H1 (cell line): Measurements from ENCODE around the gene PHF14. TPM values are rescaled to one million over a fixed set of nuclear protein-coding genes. Genes with fewer than 3 reads are reported as not detected.

Experiments
- CTCF ChIA-PET: fragments of 300-600 bp; sonication (Branson Sonifier 250); formaldehyde crosslinking; loops from one replicate; lab custom pipeline; 2021; ENCODE audit not compliant: partially characterized antibody; lab: Charles Lee
- POLR2A ChIA-PET: fragments of 300-600 bp; sonication (Branson Sonifier 250); formaldehyde crosslinking; loops from one replicate; lab custom pipeline; 2021; ENCODE audit warnings: inconsistent platforms; ENCODE audit not compliant: partially characterized antibody; lab: Charles Lee
- DNase-seq, 2 experiments: peaks; one replicate each; pipeline versions ENCODE4 v3.0.0 to v3.0.0-alpha.2; 2010 to 2022; ENCODE audit warnings: low spot score in 2 of 2, low read depth in 1 of 2, mixed read lengths in 1 of 2
- FAIRE-seq: peaks from 2 replicates; lab custom pipeline; 2011; peaks lifted over from hg19 to GRCh38; lab: Jason Lieb, UNC
- H2AFZ ChIP-seq: 2 replicates; pipeline ENCODE4 v1.8.1; 2012; ENCODE audit warnings: low read length, inconsistent platforms
- H2AK5ac ChIP-seq: 2 replicates; pipeline ENCODE4 v1.6.1; 2013; ENCODE audit warnings: low read depth, low read length
- H2BK120ac ChIP-seq: replicated peaks from 2 replicates; pipeline ENCODE3; 2013; ENCODE audit warnings: low read depth, low read length, inconsistent platforms
- H2BK12ac ChIP-seq: 2 replicates; pipeline ENCODE4 v1.6.1; 2013; ENCODE audit warnings: low read depth, low read length
- H2BK15ac ChIP-seq: 2 replicates; pipeline ENCODE4 v1.6.1; 2013; ENCODE audit warnings: low read length
- H2BK20ac ChIP-seq: 2 replicates; pipeline ENCODE4 v1.6.1; 2013; ENCODE audit warnings: low read length
- H2BK5ac ChIP-seq: 2 replicates; pipeline ENCODE4 v1.6.1; 2013; ENCODE audit warnings: low read depth, low read length
- H3K14ac ChIP-seq: 2 replicates; pipeline ENCODE4 v1.6.1; 2013; ENCODE audit warnings: inconsistent platforms; ENCODE audit not compliant: insufficient read length
- H3K18ac ChIP-seq: 2 replicates; pipeline ENCODE4 v1.6.1; 2013; ENCODE audit warnings: low read length; ENCODE audit errors: extremely low read depth
- H3K23ac ChIP-seq: 2 replicates; pipeline ENCODE4 v1.6.1; 2013; ENCODE audit warnings: inconsistent platforms; ENCODE audit not compliant: insufficient read length
- H3K23me2 ChIP-seq: 2 replicates; pipeline ENCODE4 v1.6.1; 2013; ENCODE audit warnings: low read depth, low read length
- H3K27ac ChIP-seq: 2 replicates; pipeline ENCODE4 v1.6.1; 2011; ENCODE audit warnings: low read depth, low read length, inconsistent platforms
- H3K27me3 ChIP-seq, 4 experiments: replicated peaks in 1 of 4; 1 replicate in 1 of 4; 2 replicates in 3 of 4; pipeline versions ENCODE4 v1.6.1 to v1.8.1; 2011 to 2013; ENCODE audit warnings: low read length in 3 of 4, mild to moderate bottlenecking in 3 of 4, inconsistent platforms in 2 of 4, mixed read lengths in 2 of 4, moderate library complexity in 1 of 4; ENCODE audit not compliant: control insufficient read depth in 3 of 4, insufficient read depth in 3 of 4; ENCODE audit errors: extremely low read depth in 1 of 4
- H3K36me3 ChIP-seq, 4 experiments: 2 replicates each; pipeline versions ENCODE4 v1.6.1 to v1.8.1; 2011 to 2013; ENCODE audit warnings: mild to moderate bottlenecking in 4 of 4, low read length in 3 of 4, moderate library complexity in 2 of 4, control low read depth in 1 of 4, inconsistent platforms in 1 of 4; ENCODE audit not compliant: insufficient read depth in 4 of 4, control insufficient read depth in 2 of 4
- H3K4ac ChIP-seq: replicated peaks from 2 replicates; pipeline ENCODE3; 2013; ENCODE audit warnings: low read length, low read depth, mixed read lengths, inconsistent platforms; ENCODE audit not compliant: insufficient read length
- H3K4me1 ChIP-seq, 4 experiments: replicated peaks in 1 of 4; 1 replicate in 1 of 4; 2 replicates in 3 of 4; pipeline versions ENCODE4 v1.6.1 to v1.8.1; 2011 to 2013; ENCODE audit warnings: low read length in 3 of 4, inconsistent platforms in 2 of 4, mixed read lengths in 1 of 4; ENCODE audit not compliant: insufficient read depth in 4 of 4, control insufficient read depth in 3 of 4
- H3K4me2 ChIP-seq, 2 experiments: 2 replicates each; pipeline versions ENCODE4 v1.6.1 to v1.8.1; 2011 to 2013; ENCODE audit warnings: low read depth in 2 of 2, low read length in 2 of 2, control low read depth in 1 of 2, inconsistent platforms in 1 of 2, mild to moderate bottlenecking in 1 of 2; ENCODE audit not compliant: insufficient read depth in 1 of 2
- H3K4me3 ChIP-seq, 4 experiments: fragments of 200-600, 300-600 bp in 1 of 4; sonication (generic), shearing (Covaris generic), sonication (Bioruptor Twin) in 1 of 4; 2 replicates each; pipeline versions ENCODE4 v1.5.1 to v1.8.1; 2011 to 2016; ENCODE audit warnings: low read length in 4 of 4, low read depth in 3 of 4, control low read depth in 2 of 4, inconsistent platforms in 2 of 4, mild to moderate bottlenecking in 2 of 4, mixed read lengths in 1 of 4, moderate library complexity in 1 of 4; ENCODE audit not compliant: insufficient read depth in 2 of 4; ENCODE audit errors: extremely low read depth in 1 of 4
- H3K56ac ChIP-seq: replicated peaks from 2 replicates; pipeline ENCODE3; 2013; ENCODE audit warnings: low read depth, mild to moderate bottlenecking, mixed read lengths, low read length, inconsistent platforms; ENCODE audit not compliant: insufficient read length
- H3K79me1 ChIP-seq: 2 replicates; pipeline ENCODE4 v1.6.1; 2013; ENCODE audit warnings: low read depth, low read length, control low read depth
- H3K79me2 ChIP-seq, 2 experiments: 2 replicates each; pipeline versions ENCODE4 v1.6.1 to v1.8.1; 2012 to 2013; ENCODE audit warnings: low read length in 2 of 2, mild to moderate bottlenecking in 2 of 2, inconsistent platforms in 1 of 2; ENCODE audit not compliant: insufficient read depth in 2 of 2, control insufficient read depth in 1 of 2
- H3K9ac ChIP-seq, 4 experiments: replicated peaks in 1 of 4; 1 replicate in 1 of 4; 2 replicates in 3 of 4; pipeline versions ENCODE4 v1.6.1 to v1.8.1; 2011 to 2013; ENCODE audit warnings: low read depth in 3 of 4, low read length in 3 of 4, control low read depth in 2 of 4, mild to moderate bottlenecking in 2 of 4, moderate library complexity in 2 of 4, inconsistent platforms in 1 of 4; ENCODE audit errors: extremely low read depth in 1 of 4
- H3K9me3 ChIP-seq, 2 experiments: 2 replicates each; pipeline versions ENCODE4 v1.6.1 to v1.8.1; 2012 to 2013; ENCODE audit warnings: mild to moderate bottlenecking in 2 of 2, moderate library complexity in 2 of 2, control low read depth in 1 of 2, inconsistent platforms in 1 of 2, low read depth in 1 of 2, low read length in 1 of 2, mixed read lengths in 1 of 2; ENCODE audit not compliant: insufficient read depth in 2 of 2
- H4K20me1 ChIP-seq, 2 experiments: replicated peaks in 1 of 2; 2 replicates each; pipeline versions ENCODE3 to v1.8.1; 2011 to 2013; ENCODE audit warnings: inconsistent platforms in 2 of 2, low read length in 2 of 2, mild to moderate bottlenecking in 1 of 2; ENCODE audit not compliant: insufficient read depth in 2 of 2, control insufficient read depth in 1 of 2
- H4K5ac ChIP-seq: 2 replicates; pipeline ENCODE4 v1.6.1; 2013; ENCODE audit warnings: low read length, low read depth, mixed read lengths, inconsistent platforms; ENCODE audit not compliant: insufficient read length
- H4K8ac ChIP-seq: 2 replicates; pipeline ENCODE4 v1.8.0; 2013; ENCODE audit warnings: mild to moderate bottlenecking, moderate library complexity, low read length, inconsistent platforms; ENCODE audit not compliant: insufficient read depth; ENCODE audit errors: extremely low read depth
- H4K91ac ChIP-seq: replicated peaks from 2 replicates; pipeline ENCODE3; 2013; ENCODE audit warnings: low read length, mixed read lengths, inconsistent platforms; ENCODE audit not compliant: insufficient read length
- CHD2 ChIP-seq: IDR thresholded peaks from 2 replicates; pipeline ENCODE4 v1.6.1; 2012; ENCODE audit warnings: low read length, improper control_type of control experiment
- polyA plus RNA-seq, 7 experiments: library from polyadenylated mRNA; depleted of rRNA in 3 of 7; stranded (reverse) in 5 of 7; unstranded in 2 of 7; fragments of >200 nt in 5 of 7; fragments of 200-250 nt in 2 of 7; gene quantifications; 1 replicate in 5 of 7; 2 replicates in 1 of 7; 4 replicates in 1 of 7; pipeline versions ENCODE4 v1.2.1 to v1.2.3, GENCODE V29; 2011 to 2013; ENCODE audit warnings: missing spikeins in 2 of 7, mixed read lengths in 2 of 7
- total RNA-seq: library from RNA; stranded (reverse); fragmentation: NEBNext Ultra II Directional; extraction: Animal tissue kit (Norgen Biotek cat#: 25700); gene quantifications from 2 replicates; pipeline ENCODE4 v1.2.1, GENCODE V29; 2021
- TF ChIP-seq, protein P1 (sequence below): fragments of 300-600 bp; sonication (generic); IDR thresholded peaks from 2 replicates; pipeline ENCODE4 v1.7.1; 2012; ENCODE audit warnings: low read length, moderate library complexity, mild to moderate bottlenecking, inconsistent platforms; ENCODE audit not compliant: insufficient replicate concordance

The PHF14 gene
- total and polyA plus RNA-seq, 2 of the 8 experiments (the other 6 are each of a cell fraction or from before 2014, with no cell fraction given): 17.9 to 70.6 TPM

DNA sequence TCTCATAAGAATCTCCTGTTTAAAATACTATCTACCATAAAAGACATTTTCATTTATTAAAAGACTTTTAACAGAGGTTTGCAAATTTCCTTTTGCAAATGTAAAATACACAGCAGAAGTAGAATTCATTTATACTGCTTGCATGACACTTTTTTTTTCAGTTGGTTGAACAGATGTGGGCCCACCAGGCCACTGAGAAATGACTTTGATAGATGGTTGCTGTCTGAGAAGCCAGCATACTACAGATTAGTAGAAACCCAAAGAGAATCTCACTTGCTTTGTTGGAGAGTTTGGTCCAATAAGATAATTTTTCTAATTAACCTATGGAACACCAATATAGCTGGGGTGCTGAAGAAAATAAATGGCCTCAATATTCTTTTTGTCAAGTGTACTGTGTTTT lies 66.3 kb downstream of the PHF14 start:
- Histone ChIP-seq H3K18ac (no peak overlapping the region), H2BK12ac (no peak overlapping the region), H2BK20ac (no peak overlapping the region), H4K91ac (no peak overlapping the region), H2AK5ac (no peak overlapping the region), H3K79me1 (no peaks in the 10 kb centered on the region; the same call in 1 of the 2 replicates), H2BK5ac (no peak overlapping the region), H3K4me3 (no peak overlapping the region), H3K36me3 (peaks cover 2 to 54% (median 8%) of the 10 kb centered on the region in 4 experiments; a peak in 5 of 8 replicates), H3K4ac (no peak overlapping the region), H4K20me1 (no peaks in the 10 kb centered on the region), H3K14ac (no peak overlapping the region), H4K8ac (no peak overlapping the region), H3K79me2 (no peaks in the 10 kb centered on the region), H2BK15ac (no peak overlapping the region), H2AFZ (no peak overlapping the region), H3K9ac (no peak overlapping the region), H3K23me2 (no peaks in the 10 kb centered on the region), H3K9me3 (no peaks in the 10 kb centered on the region), H2BK120ac (no peak overlapping the region), H3K23ac (no peak overlapping the region), H3K27me3 (no peaks in the 10 kb centered on the region), H3K56ac (no peak overlapping the region), H3K27ac (no peak overlapping the region), H4K5ac (no peak overlapping the region), H3K4me2 (no peak overlapping the region), H3K4me1 (no peaks in the 10 kb centered on the region)
- POLR2A ChIA-PET: no interaction called here
- CTCF ChIA-PET: no interaction called here
- FAIRE-seq (no peak), DNase-seq (no peak)
- TF ChIP-seq, protein P1, sequence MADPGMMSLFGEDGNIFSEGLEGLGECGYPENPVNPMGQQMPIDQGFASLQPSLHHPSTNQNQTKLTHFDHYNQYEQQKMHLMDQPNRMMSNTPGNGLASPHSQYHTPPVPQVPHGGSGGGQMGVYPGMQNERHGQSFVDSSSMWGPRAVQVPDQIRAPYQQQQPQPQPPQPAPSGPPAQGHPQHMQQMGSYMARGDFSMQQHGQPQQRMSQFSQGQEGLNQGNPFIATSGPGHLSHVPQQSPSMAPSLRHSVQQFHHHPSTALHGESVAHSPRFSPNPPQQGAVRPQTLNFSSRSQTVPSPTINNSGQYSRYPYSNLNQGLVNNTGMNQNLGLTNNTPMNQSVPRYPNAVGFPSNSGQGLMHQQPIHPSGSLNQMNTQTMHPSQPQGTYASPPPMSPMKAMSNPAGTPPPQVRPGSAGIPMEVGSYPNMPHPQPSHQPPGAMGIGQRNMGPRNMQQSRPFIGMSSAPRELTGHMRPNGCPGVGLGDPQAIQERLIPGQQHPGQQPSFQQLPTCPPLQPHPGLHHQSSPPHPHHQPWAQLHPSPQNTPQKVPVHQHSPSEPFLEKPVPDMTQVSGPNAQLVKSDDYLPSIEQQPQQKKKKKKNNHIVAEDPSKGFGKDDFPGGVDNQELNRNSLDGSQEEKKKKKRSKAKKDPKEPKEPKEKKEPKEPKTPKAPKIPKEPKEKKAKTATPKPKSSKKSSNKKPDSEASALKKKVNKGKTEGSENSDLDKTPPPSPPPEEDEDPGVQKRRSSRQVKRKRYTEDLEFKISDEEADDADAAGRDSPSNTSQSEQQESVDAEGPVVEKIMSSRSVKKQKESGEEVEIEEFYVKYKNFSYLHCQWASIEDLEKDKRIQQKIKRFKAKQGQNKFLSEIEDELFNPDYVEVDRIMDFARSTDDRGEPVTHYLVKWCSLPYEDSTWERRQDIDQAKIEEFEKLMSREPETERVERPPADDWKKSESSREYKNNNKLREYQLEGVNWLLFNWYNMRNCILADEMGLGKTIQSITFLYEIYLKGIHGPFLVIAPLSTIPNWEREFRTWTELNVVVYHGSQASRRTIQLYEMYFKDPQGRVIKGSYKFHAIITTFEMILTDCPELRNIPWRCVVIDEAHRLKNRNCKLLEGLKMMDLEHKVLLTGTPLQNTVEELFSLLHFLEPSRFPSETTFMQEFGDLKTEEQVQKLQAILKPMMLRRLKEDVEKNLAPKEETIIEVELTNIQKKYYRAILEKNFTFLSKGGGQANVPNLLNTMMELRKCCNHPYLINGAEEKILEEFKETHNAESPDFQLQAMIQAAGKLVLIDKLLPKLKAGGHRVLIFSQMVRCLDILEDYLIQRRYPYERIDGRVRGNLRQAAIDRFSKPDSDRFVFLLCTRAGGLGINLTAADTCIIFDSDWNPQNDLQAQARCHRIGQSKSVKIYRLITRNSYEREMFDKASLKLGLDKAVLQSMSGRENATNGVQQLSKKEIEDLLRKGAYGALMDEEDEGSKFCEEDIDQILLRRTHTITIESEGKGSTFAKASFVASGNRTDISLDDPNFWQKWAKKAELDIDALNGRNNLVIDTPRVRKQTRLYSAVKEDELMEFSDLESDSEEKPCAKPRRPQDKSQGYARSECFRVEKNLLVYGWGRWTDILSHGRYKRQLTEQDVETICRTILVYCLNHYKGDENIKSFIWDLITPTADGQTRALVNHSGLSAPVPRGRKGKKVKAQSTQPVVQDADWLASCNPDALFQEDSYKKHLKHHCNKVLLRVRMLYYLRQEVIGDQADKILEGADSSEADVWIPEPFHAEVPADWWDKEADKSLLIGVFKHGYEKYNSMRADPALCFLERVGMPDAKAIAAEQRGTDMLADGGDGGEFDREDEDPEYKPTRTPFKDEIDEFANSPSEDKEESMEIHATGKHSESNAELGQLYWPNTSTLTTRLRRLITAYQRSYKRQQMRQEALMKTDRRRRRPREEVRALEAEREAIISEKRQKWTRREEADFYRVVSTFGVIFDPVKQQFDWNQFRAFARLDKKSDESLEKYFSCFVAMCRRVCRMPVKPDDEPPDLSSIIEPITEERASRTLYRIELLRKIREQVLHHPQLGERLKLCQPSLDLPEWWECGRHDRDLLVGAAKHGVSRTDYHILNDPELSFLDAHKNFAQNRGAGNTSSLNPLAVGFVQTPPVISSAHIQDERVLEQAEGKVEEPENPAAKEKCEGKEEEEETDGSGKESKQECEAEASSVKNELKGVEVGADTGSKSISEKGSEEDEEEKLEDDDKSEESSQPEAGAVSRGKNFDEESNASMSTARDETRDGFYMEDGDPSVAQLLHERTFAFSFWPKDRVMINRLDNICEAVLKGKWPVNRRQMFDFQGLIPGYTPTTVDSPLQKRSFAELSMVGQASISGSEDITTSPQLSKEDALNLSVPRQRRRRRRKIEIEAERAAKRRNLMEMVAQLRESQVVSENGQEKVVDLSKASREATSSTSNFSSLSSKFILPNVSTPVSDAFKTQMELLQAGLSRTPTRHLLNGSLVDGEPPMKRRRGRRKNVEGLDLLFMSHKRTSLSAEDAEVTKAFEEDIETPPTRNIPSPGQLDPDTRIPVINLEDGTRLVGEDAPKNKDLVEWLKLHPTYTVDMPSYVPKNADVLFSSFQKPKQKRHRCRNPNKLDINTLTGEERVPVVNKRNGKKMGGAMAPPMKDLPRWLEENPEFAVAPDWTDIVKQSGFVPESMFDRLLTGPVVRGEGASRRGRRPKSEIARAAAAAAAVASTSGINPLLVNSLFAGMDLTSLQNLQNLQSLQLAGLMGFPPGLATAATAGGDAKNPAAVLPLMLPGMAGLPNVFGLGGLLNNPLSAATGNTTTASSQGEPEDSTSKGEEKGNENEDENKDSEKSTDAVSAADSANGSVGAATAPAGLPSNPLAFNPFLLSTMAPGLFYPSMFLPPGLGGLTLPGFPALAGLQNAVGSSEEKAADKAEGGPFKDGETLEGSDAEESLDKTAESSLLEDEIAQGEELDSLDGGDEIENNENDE: no peak
- TF ChIP-seq CHD2: no peak
